Keratinocyte (primary cell): ENCODE data around the gene RDX.

Source experiments
- CTCF ChIP-seq, 3 experiments: IDR thresholded peaks in 1 of 3; conservative IDR thresholded peaks in 1 of 3; optimal IDR thresholded peaks in 1 of 3; 2 replicates in 2 of 3; 3 replicates in 1 of 3; pipeline versions ENCODE3 to v1.5.1; 2011; ENCODE audit warnings: low read length in 3 of 3, mild to moderate bottlenecking in 3 of 3, moderate library complexity in 2 of 3, control low read depth in 1 of 3, inconsistent platforms in 1 of 3; ENCODE audit not compliant: insufficient read depth in 2 of 3; ENCODE audit errors: extremely low read depth in 1 of 3
- EZH2 ChIP-seq: IDR thresholded peaks from one replicate; pipeline ENCODE4 v1.6.1; 2012; ENCODE audit warnings: inconsistent platforms, mild to moderate bottlenecking, low read length, moderate library complexity

- TF ChIP-seq CTCF (optimal IDR thresholded peaks at IDR 0.05 in 1 of 3, IDR thresholded peaks at IDR 0.05 in 1 of 3, conservative IDR thresholded peaks at IDR 0.05 in 1 of 3; ENCODE audit: extremely low read depth in 1 of 3, insufficient read depth in 2 of 3, low read length in 3 of 3) (no peak), EZH2 (no peak)
These were observed 137.9 kb downstream of the RDX start for GRCh38 chr11:110158317-110159200.
